ENCODE results near the gene FSIP1. TPM values are rescaled to one million over a fixed set of nuclear protein-coding genes. Genes with fewer than 3 reads are reported as not detected.

Gene FSIP1
- total RNA-seq, 2 experiments from 2014 or later, result 0.22 to 0.34 TPM

GRCh38 chr15:39555885-39556284 lies 226.8 kb downstream of the FSIP1 start:
- ChIA-PET POLR2A (no interaction called here), CTCF (no interaction called here)
- no peaks in the 10 kb centered on the region for H3K36me3 ChIP-seq (ENCODE audit: insufficient read depth, low read length)
- H3K9me3 ChIP-seq (ENCODE audit: control insufficient read depth in 1 of 2, insufficient read depth in 1 of 2, low read length in 2 of 2), result no peaks in the 10 kb centered on the region
- H3K27ac ChIP-seq (ENCODE audit: low read depth in 1 of 2, low read length in 2 of 2), result no peak overlapping the region
- ATAC-seq (ENCODE audit: poor library complexity) (no peak), DNase-seq (no peak)
- Mint-ChIP-seq H3K27me3 (no peaks in the 10 kb centered on the region), H3K4me3 (no peak overlapping the region), H3K4me1 (ENCODE audit: low read depth) (no peaks in the 10 kb centered on the region), H3K27ac (no peak overlapping the region), H3K36me3 (ENCODE audit: low read depth) (no peaks in the 10 kb centered on the region), H3K9me3 (no peaks in the 10 kb centered on the region)
- intact Hi-C loops (cut with DNase I, micrococcal nuclease), result no loop called here
- no peaks in the 10 kb centered on the region for H3K4me1 ChIP-seq (ENCODE audit: insufficient read depth, low read length)
- TF ChIP-seq, protein P1, sequence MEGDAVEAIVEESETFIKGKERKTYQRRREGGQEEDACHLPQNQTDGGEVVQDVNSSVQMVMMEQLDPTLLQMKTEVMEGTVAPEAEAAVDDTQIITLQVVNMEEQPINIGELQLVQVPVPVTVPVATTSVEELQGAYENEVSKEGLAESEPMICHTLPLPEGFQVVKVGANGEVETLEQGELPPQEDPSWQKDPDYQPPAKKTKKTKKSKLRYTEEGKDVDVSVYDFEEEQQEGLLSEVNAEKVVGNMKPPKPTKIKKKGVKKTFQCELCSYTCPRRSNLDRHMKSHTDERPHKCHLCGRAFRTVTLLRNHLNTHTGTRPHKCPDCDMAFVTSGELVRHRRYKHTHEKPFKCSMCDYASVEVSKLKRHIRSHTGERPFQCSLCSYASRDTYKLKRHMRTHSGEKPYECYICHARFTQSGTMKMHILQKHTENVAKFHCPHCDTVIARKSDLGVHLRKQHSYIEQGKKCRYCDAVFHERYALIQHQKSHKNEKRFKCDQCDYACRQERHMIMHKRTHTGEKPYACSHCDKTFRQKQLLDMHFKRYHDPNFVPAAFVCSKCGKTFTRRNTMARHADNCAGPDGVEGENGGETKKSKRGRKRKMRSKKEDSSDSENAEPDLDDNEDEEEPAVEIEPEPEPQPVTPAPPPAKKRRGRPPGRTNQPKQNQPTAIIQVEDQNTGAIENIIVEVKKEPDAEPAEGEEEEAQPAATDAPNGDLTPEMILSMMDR (IDR thresholded peaks at IDR 0.05), result no peak
- no peak overlapping the region for H3K4me3 ChIP-seq (ENCODE audit: low read length)
- no peaks in the 10 kb centered on the region for H3K27me3 ChIP-seq (ENCODE audit: control insufficient read depth in 1 of 2, insufficient read depth in 2 of 2, low read length in 2 of 2)

DNA sequence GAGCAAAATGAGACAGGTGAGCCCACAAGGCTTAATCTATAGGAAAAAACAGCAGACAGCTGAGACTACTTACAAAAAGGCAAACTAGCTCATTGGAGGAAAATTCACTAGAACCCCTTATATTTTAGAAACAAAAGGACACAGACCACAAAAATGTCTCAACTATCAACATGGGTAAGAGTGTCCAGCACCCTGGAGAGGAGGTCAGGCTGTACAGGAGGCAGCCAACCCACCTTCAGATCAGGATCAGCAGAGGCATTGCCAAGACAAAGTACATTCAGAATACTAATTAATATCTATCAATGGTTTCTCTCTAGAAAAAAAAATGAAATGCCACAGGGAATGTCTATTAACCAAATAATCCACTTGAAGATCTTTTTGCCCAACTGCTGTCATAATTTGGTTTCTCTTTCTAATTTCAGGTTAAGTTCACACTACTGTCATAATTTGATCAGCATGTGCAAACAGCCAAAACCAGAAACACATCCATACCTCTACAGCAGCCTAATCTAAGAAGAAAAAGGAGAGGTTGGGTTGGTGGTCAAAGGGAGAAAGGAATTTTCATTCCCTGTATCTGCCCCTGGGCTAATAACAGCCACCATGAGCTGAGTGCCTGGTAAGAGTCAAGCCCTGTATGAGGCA lies 227.8 kb downstream of the FSIP1 start:
- no peak overlapping the region for H3K4me3 Mint-ChIP-seq
- ChIA-PET POLR2A (no interaction called here), CTCF (no interaction called here)
- no peak overlapping the region for H3K4me3 ChIP-seq (ENCODE audit: low read length)
- H3K4me1 Mint-ChIP-seq (ENCODE audit: low read depth), result no peaks in the 10 kb centered on the region
- H3K27ac ChIP-seq (ENCODE audit: low read depth in 1 of 2, low read length in 2 of 2), result no peak overlapping the region
- TF ChIP-seq, protein P1 (IDR thresholded peaks at IDR 0.05), result no peak
- H3K36me3 ChIP-seq (ENCODE audit: insufficient read depth, low read length), result no peaks in the 10 kb centered on the region
- no peaks in the 10 kb centered on the region for H3K9me3 Mint-ChIP-seq
- ATAC-seq (ENCODE audit: poor library complexity) (no peak), DNase-seq (no peak)
- no peaks in the 10 kb centered on the region for H3K27me3 Mint-ChIP-seq
- H3K36me3 Mint-ChIP-seq (ENCODE audit: low read depth), result no peaks in the 10 kb centered on the region
- H3K27me3 ChIP-seq (ENCODE audit: control insufficient read depth in 1 of 2, insufficient read depth in 2 of 2, low read length in 2 of 2), result no peaks in the 10 kb centered on the region
- no peak overlapping the region for H3K27ac Mint-ChIP-seq
- intact Hi-C loops (cut with DNase I, micrococcal nuclease), result no loop called here
- no peaks in the 10 kb centered on the region for H3K4me1 ChIP-seq (ENCODE audit: insufficient read depth, low read length)
- no peaks in the 10 kb centered on the region for H3K9me3 ChIP-seq (ENCODE audit: control insufficient read depth in 1 of 2, insufficient read depth in 1 of 2, low read length in 2 of 2)

DNA sequence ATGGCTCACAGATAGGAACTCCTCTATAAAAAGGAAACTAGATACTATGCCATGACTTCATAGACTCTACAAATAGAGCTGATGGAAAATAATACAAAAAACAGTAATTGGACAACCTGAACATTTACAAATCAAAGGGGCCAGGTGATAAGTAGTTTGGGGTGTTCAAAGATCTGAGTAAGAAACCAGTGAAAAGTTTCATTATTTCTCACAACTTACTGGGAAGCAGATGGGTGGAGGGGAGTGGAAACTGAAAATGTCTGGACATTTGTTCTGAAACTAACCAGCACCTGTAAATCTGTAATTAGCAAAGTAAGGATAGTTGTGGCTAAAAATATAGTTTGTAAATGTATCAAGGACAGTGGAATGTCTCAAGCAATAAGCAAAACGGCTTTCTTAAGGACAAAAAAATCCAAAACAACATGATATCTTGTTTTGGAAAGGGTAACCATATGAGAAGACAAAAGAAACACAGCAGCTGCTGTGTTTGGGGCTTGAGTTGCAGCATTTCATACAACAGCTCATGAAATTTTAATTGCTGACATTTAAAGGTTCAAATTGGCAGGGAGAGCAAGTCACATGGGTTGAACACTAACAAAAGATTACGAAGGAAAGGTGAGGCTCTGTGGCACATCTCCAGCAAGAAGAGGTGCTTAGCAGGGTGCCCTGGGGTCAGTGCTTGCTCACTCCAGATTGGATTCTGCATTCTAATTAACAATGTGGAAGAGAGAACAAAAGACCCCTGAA lies 228.5 kb downstream of the FSIP1 start:
- Histone ChIP-seq H3K36me3 (ENCODE audit: insufficient read depth, low read length) (no peaks in the 10 kb centered on the region), H3K4me3 (ENCODE audit: low read length) (no peak overlapping the region), H3K4me1 (ENCODE audit: insufficient read depth, low read length) (no peaks in the 10 kb centered on the region), H3K9me3 (ENCODE audit: control insufficient read depth in 1 of 2, insufficient read depth in 1 of 2, low read length in 2 of 2) (no peaks in the 10 kb centered on the region), H3K27me3 (ENCODE audit: control insufficient read depth in 1 of 2, insufficient read depth in 2 of 2, low read length in 2 of 2) (no peaks in the 10 kb centered on the region), H3K27ac (ENCODE audit: low read depth in 1 of 2, low read length in 2 of 2) (no peak overlapping the region)
- DNase-seq (no peak), ATAC-seq (ENCODE audit: poor library complexity) (no peak)
- TF ChIP-seq, protein P1 (IDR thresholded peaks at IDR 0.05), result no peak
- no peaks in the 10 kb centered on the region for H3K9me3 Mint-ChIP-seq
- H3K27ac Mint-ChIP-seq, result no peak overlapping the region
- intact Hi-C loops (cut with DNase I, micrococcal nuclease), result no loop called here
- no peak overlapping the region for H3K4me3 Mint-ChIP-seq
- H3K27me3 Mint-ChIP-seq, result no peaks in the 10 kb centered on the region
- ChIA-PET CTCF (no interaction called here), POLR2A (no interaction called here)
- no peaks in the 10 kb centered on the region for H3K36me3 Mint-ChIP-seq (ENCODE audit: low read depth)
- H3K4me1 Mint-ChIP-seq (ENCODE audit: low read depth), result no peaks in the 10 kb centered on the region

Data from CD4-positive, alpha-beta T cell (primary cell).